Umbilical cord (tissue), 2 donors: ENCODE results near the gene XRN1. TPM values are rescaled to one million over a fixed set of nuclear protein-coding genes. Genes with fewer than 3 reads are reported as not detected.
"Not testable (repeated sequence)": the region's sequence is repeated elsewhere in the genome, so short reads cannot be mapped to it uniquely, and the experiment has no call there.

Experiments used
- DNase-seq: peaks from one replicate; pipeline ENCODE4 v3.0.0-alpha.2; 2015; ENCODE audit warnings: low spot score
- total RNA-seq: library from RNA; depleted of rRNA; stranded (reverse); fragments of >200 nt; gene quantifications from one replicate; pipeline ENCODE4 v1.2.3, GENCODE V29; 2014; ENCODE audit warnings: low replicate concordance; ENCODE audit not compliant: insufficient read depth

Gene XRN1
- total RNA-seq, 1 donor from 2014 or later = 68.6 TPM

GRCh38 chr3:142439499-142440220 is 8.2 kb downstream of the XRN1 start:
- not testable (repeated sequence) for DNase-seq

- not testable (repeated sequence) for DNase-seq
These were observed 9.7 kb downstream of the XRN1 start for GRCh38 chr3:142438096-142438495.

GRCh38 chr3:142436951-142437585 is 10.8 kb downstream of the XRN1 start:
- no peak for DNase-seq

- no peak for DNase-seq
These were observed 13.3 kb downstream of the XRN1 start for GRCh38 chr3:142434503-142434902.

- DNase-seq = no peak
These were observed 14.7 kb downstream of the XRN1 start for GRCh38 chr3:142433110-142433509.

GRCh38 chr3:142429582-142429981 is 18.3 kb downstream of the XRN1 start:
- DNase-seq = no peak

GRCh38 chr3:142424754-142425153 is 23.1 kb downstream of the XRN1 start:
- no peak for DNase-seq

- DNase-seq = no peak
These were observed 28.8 kb downstream of the XRN1 start for GRCh38 chr3:142418926-142419592.

GRCh38 chr3:142417302-142417701 is 30.5 kb downstream of the XRN1 start:
- DNase-seq = no peak

GRCh38 chr3:142400537-142400936 is 47.3 kb downstream of the XRN1 start:
- DNase-seq = not testable (repeated sequence)

- DNase-seq = no peak
These were observed 52.8 kb downstream of the XRN1 start for GRCh38 chr3:142394921-142395622.

- no peak for DNase-seq
These were observed 62.8 kb downstream of the XRN1 start for GRCh38 chr3:142385078-142385477.

- DNase-seq = no peak
These were observed 73.2 kb downstream of the XRN1 start for GRCh38 chr3:142374687-142375086.

- not testable (repeated sequence) for DNase-seq
These were observed 78.3 kb downstream of the XRN1 start for GRCh38 chr3:142369576-142369975.

- DNase-seq = no peak
These were observed 81.4 kb downstream of the XRN1 start for GRCh38 chr3:142366434-142366833.

- DNase-seq = no peak
These were observed 83.8 kb downstream of the XRN1 start for GRCh38 chr3:142363936-142364467.

- not testable (repeated sequence) for DNase-seq
These were observed 84.4 kb downstream of the XRN1 start for GRCh38 chr3:142363433-142363832.

GRCh38 chr3:142359367-142359766 is 88.5 kb downstream of the XRN1 start:
- DNase-seq = no peak

- DNase-seq = no peak
These were observed 91.0 kb downstream of the XRN1 start for GRCh38 chr3:142356818-142357217.

- no peak for DNase-seq
These were observed 92.1 kb downstream of the XRN1 start for GRCh38 chr3:142355692-142356091.

GRCh38 chr3:142354076-142354475 is 93.8 kb downstream of the XRN1 start:
- DNase-seq = no peak

GRCh38 chr3:142353571-142353970 is 94.3 kb downstream of the XRN1 start:
- DNase-seq = no peak
